Colonic mucosa (tissue), 4 donors: ENCODE measurements around the gene GRIA4. TPM values are rescaled to one million over a fixed set of nuclear protein-coding genes. Genes with fewer than 3 reads are reported as not detected.

Experiments
- DNase-seq: peaks from one replicate; pipeline ENCODE4 v3.0.0-alpha.2; 2020
- H3K27ac ChIP-seq: fragments of 200-600 bp; one replicate; pipeline ENCODE4 v1.8.0; 2021
- H3K27me3 ChIP-seq: fragments of 200-600 bp; one replicate; pipeline ENCODE4 v1.8.0; 2021
- H3K36me3 ChIP-seq: fragments of 200-600 bp; one replicate; pipeline ENCODE4 v1.8.0; 2021
- H3K4me1 ChIP-seq: fragments of 200-600 bp; one replicate; pipeline ENCODE4 v1.8.0; 2021; ENCODE audit warnings: mild to moderate bottlenecking
- H3K4me3 ChIP-seq: fragments of 200-600 bp; one replicate; pipeline ENCODE4 v1.8.0; 2021
- H3K9ac ChIP-seq, 2 donors: one replicate each; pipeline ENCODE4 v1.7.0; 2013; ENCODE audit warnings: control low read depth in 2 of 2, low read depth in 2 of 2, low read length in 2 of 2
- H3K9me3 ChIP-seq: fragments of 200-600 bp; one replicate; pipeline ENCODE4 v1.8.0; 2021
- CTCF ChIP-seq: fragments of 200-600 bp; IDR thresholded peaks from one replicate; pipeline ENCODE4 v1.8.0; 2022; ENCODE audit warnings: antibody characterized with exemption, mild to moderate bottlenecking
- intact Hi-C: fragments of 100-400 bp; cut with DNase I; formaldehyde crosslinking; loops from one replicate; pipeline ENCODE4 v1.14.1; 2022
- total RNA-seq, 2 donors: library from RNA; stranded (reverse); fragmentation: NEBNext Ultra II Directional in 1 of 2; extraction: Animal tissue kit (Norgen Biotek cat#: 25700) in 1 of 2; gene quantifications; one replicate each; pipeline ENCODE4 v1.2.1, GENCODE V29; 2021
- donor health status: healthy.
- donor health status: DM: no; HTN: no; CAD: no.
- donor health status: DM: no; HTN: no; CAD: no.

The GRIA4 gene
- total RNA-seq, 2 donors from 2014 or later, result 0.67 to 0.69 TPM

GRCh38 chr11:105854269-105854668 is 244.4 kb downstream of the GRIA4 start:
- no peak for DNase-seq
- Histone ChIP-seq H3K36me3 (no peaks in the 10 kb centered on the region), H3K27me3 (no peaks in the 10 kb centered on the region), H3K9me3 (no peaks in the 10 kb centered on the region), H3K4me1 (no peaks in the 10 kb centered on the region), H3K4me3 (no peak overlapping the region), H3K27ac (no peak overlapping the region), H3K9ac (no peak overlapping the region)
- intact Hi-C loops, result no loop called here
- no peak for TF ChIP-seq CTCF

GRCh38 chr11:105856954-105857353 is 247.1 kb downstream of the GRIA4 start:
- Histone ChIP-seq H3K4me3 (no peak overlapping the region), H3K4me1 (no peaks in the 10 kb centered on the region), H3K27ac (no peak overlapping the region), H3K9ac (no peak overlapping the region), H3K27me3 (no peaks in the 10 kb centered on the region), H3K36me3 (no peaks in the 10 kb centered on the region), H3K9me3 (no peaks in the 10 kb centered on the region)
- DNase-seq, result no peak
- intact Hi-C loops, result no loop called here
- TF ChIP-seq CTCF, result no peak

DNA sequence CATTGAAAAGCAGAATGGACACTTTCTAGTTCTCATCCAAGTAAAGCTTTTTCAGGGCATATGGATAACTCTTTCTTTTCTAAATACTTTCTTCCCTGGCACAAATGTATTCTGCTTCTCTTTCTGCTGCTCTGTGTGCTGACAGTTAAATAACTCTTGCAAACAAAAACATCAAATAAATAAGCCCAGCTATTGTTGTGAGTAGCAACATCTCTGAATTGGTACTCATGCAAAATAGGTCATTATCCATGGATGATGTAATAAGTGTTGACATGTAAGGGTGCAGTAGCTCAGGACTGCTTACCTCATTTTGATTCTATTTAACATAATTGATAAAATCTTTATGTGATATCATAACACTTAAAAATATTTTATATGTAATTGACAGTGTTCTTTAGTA is 247.9 kb downstream of the GRIA4 start:
- Histone ChIP-seq H3K4me3 (no peak overlapping the region), H3K36me3 (no peaks in the 10 kb centered on the region), H3K4me1 (no peaks in the 10 kb centered on the region), H3K9me3 (no peaks in the 10 kb centered on the region), H3K9ac (no peak overlapping the region), H3K27me3 (no peaks in the 10 kb centered on the region), H3K27ac (no peak overlapping the region)
- intact Hi-C loops, result no loop called here
- TF ChIP-seq CTCF, result no peak
- DNase-seq, result no peak

- Histone ChIP-seq H3K27ac (no peak overlapping the region), H3K9me3 (no peaks in the 10 kb centered on the region), H3K4me3 (no peak overlapping the region), H3K36me3 (no peaks in the 10 kb centered on the region), H3K4me1 (no peaks in the 10 kb centered on the region), H3K27me3 (no peaks in the 10 kb centered on the region), H3K9ac (no peak overlapping the region)
- intact Hi-C loops, result no loop called here
- no peak for DNase-seq
- TF ChIP-seq CTCF, result no peak
Observed at GRCh38 chr11:105858841-105859240, 249.0 kb downstream of the GRIA4 start.

- no peaks in the 10 kb centered on the region for H3K36me3 ChIP-seq
- no peak for DNase-seq
- H3K4me1 ChIP-seq, result no peaks in the 10 kb centered on the region
- no peaks in the 10 kb centered on the region for H3K27me3 ChIP-seq
- no peak overlapping the region for H3K9ac ChIP-seq
- H3K27ac ChIP-seq, result no peak overlapping the region
- no peaks in the 10 kb centered on the region for H3K9me3 ChIP-seq
- no peak overlapping the region for H3K4me3 ChIP-seq
- no peak for TF ChIP-seq CTCF
- intact Hi-C loops, result loop anchor here (10.0 kb wide), 1 partner anchor 1255 kb away; no protein-coding TSS in a partner anchor
Observed at GRCh38 chr11:105860105-105860504, 250.2 kb downstream of the GRIA4 start.

DNA sequence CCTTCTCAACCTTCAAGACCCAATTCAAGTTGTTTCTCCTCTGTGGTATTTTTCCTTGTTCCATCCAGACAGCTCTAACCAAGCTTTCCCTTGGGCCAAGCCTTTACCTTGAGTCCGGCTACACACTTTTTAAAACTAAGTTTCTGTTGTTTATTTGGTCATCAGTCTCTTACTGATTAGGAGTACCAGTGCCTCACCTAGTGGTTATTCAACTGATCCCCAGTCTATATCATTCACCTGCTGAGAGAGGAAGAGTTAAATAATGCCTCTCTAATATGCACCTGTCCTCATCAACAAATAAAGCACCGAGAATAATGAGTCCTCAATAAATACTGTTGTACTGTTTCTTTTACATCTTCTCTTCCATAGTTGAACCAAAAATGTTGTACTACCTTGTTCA is 251.4 kb downstream of the GRIA4 start:
- TF ChIP-seq CTCF, result no peak
- no peak overlapping the region for H3K4me3 ChIP-seq
- H3K9me3 ChIP-seq, result no peaks in the 10 kb centered on the region
- H3K27ac ChIP-seq, result no peak overlapping the region
- intact Hi-C loops, result loop anchor here (10.0 kb wide), 1 partner anchor 1256 kb away; no protein-coding TSS in a partner anchor
- no peaks in the 10 kb centered on the region for H3K36me3 ChIP-seq
- no peaks in the 10 kb centered on the region for H3K4me1 ChIP-seq
- H3K9ac ChIP-seq, result no peak overlapping the region
- no peak for DNase-seq
- H3K27me3 ChIP-seq, result no peaks in the 10 kb centered on the region
